GM23248 (cell line): ENCODE data around the gene CCT5. TPM values are rescaled to one million over a fixed set of nuclear protein-coding genes. Genes with fewer than 3 reads are reported as not detected.

Source experiments
- DNase-seq: peaks from one replicate; pipeline ENCODE4 v3.0.0-alpha.2; 2015
- H2AFZ ChIP-seq: fragments of 200-600 bp; sonication (generic); 2 replicates; pipeline ENCODE4 v1.6.1; 2016; ENCODE audit warnings: antibody characterized with exemption
- H3F3A ChIP-seq: fragments of 200-600 bp; sonication (generic); 2 replicates; pipeline ENCODE4 v1.6.1; 2016; ENCODE audit warnings: mild to moderate bottlenecking, antibody characterized with exemption, mixed run types; ENCODE audit not compliant: insufficient read depth
- H3K27ac ChIP-seq: fragments of 200-600 bp; sonication (generic); 2 replicates; pipeline ENCODE4 v1.5.1; 2016; ENCODE audit warnings: mild to moderate bottlenecking
- H3K27me3 ChIP-seq: fragments of 200-600 bp; sonication (generic); replicated peaks from 2 replicates; pipeline ENCODE4 v1.6.1; 2016; ENCODE audit warnings: mild to moderate bottlenecking; ENCODE audit not compliant: insufficient read depth
- H3K36me3 ChIP-seq: fragments of 200-600 bp; sonication (generic); 2 replicates; pipeline ENCODE4 v1.6.1; 2016; ENCODE audit warnings: low read depth, mild to moderate bottlenecking
- H3K4me1 ChIP-seq: fragments of 200-600 bp; sonication (generic); 2 replicates; pipeline ENCODE4 v1.6.1; 2016; ENCODE audit warnings: mild to moderate bottlenecking; ENCODE audit not compliant: insufficient read depth
- H3K4me2 ChIP-seq: fragments of 200-600 bp; sonication (generic); one replicate; pipeline ENCODE4 v1.6.1; 2016; ENCODE audit warnings: mild to moderate bottlenecking; ENCODE audit not compliant: unreplicated experiment
- H3K4me3 ChIP-seq: fragments of 200-600 bp; sonication (generic); 2 replicates; pipeline ENCODE4 v1.5.1; 2016; ENCODE audit warnings: mild to moderate bottlenecking
- H3K79me2 ChIP-seq: fragments of 200-600 bp; sonication (generic); 2 replicates; pipeline ENCODE4 v1.6.1; 2016; ENCODE audit warnings: mild to moderate bottlenecking; ENCODE audit not compliant: insufficient read depth
- H3K9ac ChIP-seq: fragments of 200-600 bp; sonication (generic); 2 replicates; pipeline ENCODE4 v1.6.1; 2016; ENCODE audit warnings: mild to moderate bottlenecking
- H3K9me2 ChIP-seq: fragments of 200-600 bp; sonication (generic); 2 replicates; pipeline ENCODE4 v1.6.1; 2016; ENCODE audit warnings: mixed run types, mild to moderate bottlenecking, moderate library complexity; ENCODE audit not compliant: insufficient read depth
- H3K9me3 ChIP-seq: fragments of 200-600 bp; sonication (generic); one replicate; pipeline ENCODE4 v1.6.1; 2017; ENCODE audit warnings: low read depth
- H4K20me1 ChIP-seq: fragments of 200-600 bp; sonication (generic); 2 replicates; pipeline ENCODE4 v1.6.0; 2016; ENCODE audit not compliant: insufficient read depth
- EZH2 ChIP-seq: fragments of 200-600 bp; sonication (generic); IDR thresholded peaks from 2 replicates; pipeline ENCODE4 v1.6.1; 2018; ENCODE audit warnings: antibody characterized with exemption, mild to moderate bottlenecking; ENCODE audit not compliant: insufficient read depth, poor library complexity, severe bottlenecking
- EZH2phosphoT487 ChIP-seq: fragments of 200-600 bp; sonication (generic); IDR thresholded peaks from 2 replicates; pipeline ENCODE4 v1.6.1; 2018; ENCODE audit warnings: antibody characterized with exemption, moderate library complexity, mild to moderate bottlenecking, low read depth; ENCODE audit not compliant: insufficient read depth
- WGBS, 2 experiments: methylation state at CpG; one replicate each; pipeline ENCODE4 v1.1.6; 2015 to 2017; ENCODE audit warnings: low lambda C conversion rate in 2 of 2, low coverage in 1 of 2; ENCODE audit errors: missing lambda C conversion rate in 2 of 2; 5-methylcytosine and 5-hydroxymethylcytosine counted together
- in situ Hi-C: fragments of 300-500 bp; cut with MboI; formaldehyde crosslinking; loops from 2 replicates; pipeline ENCODE4 v1.15.0; 2020
- polyA plus RNA-seq: library from polyadenylated mRNA; unstranded; fragments of >200 nt; fragmentation: Nextera tagmentation; extraction: Ambion mirVana; gene quantifications from 2 replicates; pipeline ENCODE4 v1.2.1, GENCODE V29; 2016
- total RNA-seq: library from RNA; depleted of rRNA; stranded (reverse); fragments of >200 nt; shearing (Covaris generic); gene quantifications from 2 replicates; pipeline ENCODE4 v1.2.3, GENCODE V29; 2014

The CCT5 gene
- total and polyA plus RNA-seq, 2 experiments from 2014 or later = 264 to 392 TPM

DNA sequence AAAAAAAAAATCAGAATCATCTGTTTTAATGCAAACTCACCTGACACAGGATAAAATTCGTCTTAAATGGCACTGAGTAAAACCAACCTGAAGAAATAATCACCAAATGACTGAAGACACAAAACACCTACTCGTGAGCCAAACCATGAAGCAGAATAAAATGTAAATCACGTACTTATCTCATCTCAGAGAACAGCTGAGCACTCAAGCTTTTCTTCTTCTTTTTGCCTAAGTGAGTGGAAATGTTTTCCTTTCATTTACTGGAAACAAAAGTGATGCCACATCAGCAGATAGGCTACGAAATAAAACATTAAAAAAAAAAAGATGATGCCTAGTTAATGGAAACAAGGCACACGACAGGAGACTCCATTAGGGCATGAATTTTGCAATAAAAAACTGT lies 36.8 kb upstream of the CCT5 start:
- DNase-seq = no peak
- Histone ChIP-seq H3K4me3 (no peak overlapping the region), H3F3A (no peaks in the 10 kb centered on the region), H3K9me3 (no peaks in the 10 kb centered on the region), H3K27me3 (no peaks in the 10 kb centered on the region), H3K36me3 (no peaks in the 10 kb centered on the region), H3K27ac (no peak overlapping the region), H3K4me2 (no peak overlapping the region), H4K20me1 (no peaks in the 10 kb centered on the region), H3K9ac (no peak overlapping the region), H2AFZ (no peak overlapping the region), H3K4me1 (no peaks in the 10 kb centered on the region), H3K79me2 (no peaks in the 10 kb centered on the region), H3K9me2 (no peaks in the 10 kb centered on the region; the same call in 1 of the 2 replicates)
- TF ChIP-seq EZH2 = no peak
- TF ChIP-seq EZH2phosphoT487 = no peak
- in situ Hi-C loops = no loop called here
- WGBS, 2 experiments = 80 to 90% methylated on average over 5 of the region's 5 CpGs

DNA sequence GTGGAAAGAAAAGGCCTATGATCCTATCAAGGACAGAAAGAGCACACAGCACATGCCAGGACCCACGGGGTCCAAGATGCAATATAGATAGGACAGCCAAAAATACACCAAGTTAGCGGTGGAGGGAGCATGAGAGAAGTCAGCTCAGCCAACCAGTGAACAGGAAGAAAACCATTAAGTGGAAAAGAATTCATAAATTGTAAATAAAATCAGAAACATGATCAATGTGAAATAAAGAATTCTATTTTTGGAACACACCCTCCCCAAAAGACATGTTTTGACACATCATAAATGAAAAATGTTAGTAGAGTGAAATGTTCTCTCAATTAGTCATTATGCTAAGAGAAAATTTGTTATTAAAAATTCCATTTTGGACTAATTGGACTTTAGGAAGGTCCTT lies 36.0 kb upstream of the CCT5 start:
- H3K9me2 ChIP-seq = no peaks in the 10 kb centered on the region; the same call in 1 of the 2 replicates
- WGBS, 2 experiments = 91 to 93% methylated on average over 2 of the region's 2 CpGs
- H3K4me2 ChIP-seq = no peak overlapping the region
- H3F3A ChIP-seq = no peaks in the 10 kb centered on the region
- H3K4me1 ChIP-seq = no peaks in the 10 kb centered on the region
- no peaks in the 10 kb centered on the region for H3K9me3 ChIP-seq
- no peak overlapping the region for H3K27ac ChIP-seq
- no peak for DNase-seq
- H3K9ac ChIP-seq = no peak overlapping the region
- in situ Hi-C loops = no loop called here
- no peaks in the 10 kb centered on the region for H3K36me3 ChIP-seq
- TF ChIP-seq EZH2phosphoT487 (no peak), EZH2 (no peak)
- H3K79me2 ChIP-seq = no peaks in the 10 kb centered on the region
- H4K20me1 ChIP-seq = no peaks in the 10 kb centered on the region
- no peak overlapping the region for H3K4me3 ChIP-seq
- H3K27me3 ChIP-seq = no peaks in the 10 kb centered on the region
- H2AFZ ChIP-seq = no peak overlapping the region

DNA sequence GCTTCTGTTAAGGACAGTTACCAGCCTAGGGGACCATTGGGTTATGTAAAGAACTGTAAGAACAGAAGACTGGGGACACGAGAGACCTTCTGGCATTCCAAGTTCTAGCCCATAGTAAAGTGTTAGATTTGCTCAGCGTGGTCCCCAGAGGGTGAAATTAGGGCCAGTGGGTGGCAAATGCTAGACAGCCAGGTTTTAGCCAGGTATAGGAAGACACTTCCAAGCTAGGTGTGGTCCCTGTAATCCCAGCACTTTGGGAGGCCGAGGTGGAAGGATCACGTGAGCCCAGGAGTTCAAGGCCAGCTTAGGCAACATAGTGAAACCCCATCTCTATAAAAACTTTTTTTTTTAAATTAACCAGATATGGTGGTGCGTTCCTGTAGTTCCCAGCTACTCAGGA lies 34.7 kb upstream of the CCT5 start:
- WGBS, 2 experiments = 95 to 97% methylated on average over 5 of the region's 5 CpGs
- in situ Hi-C loops = no loop called here
- no peaks in the 10 kb centered on the region for H3K79me2 ChIP-seq
- H3K4me3 ChIP-seq = no peak overlapping the region
- H3K9ac ChIP-seq = no peak overlapping the region
- no peaks in the 10 kb centered on the region for H3K27me3 ChIP-seq
- H3K9me2 ChIP-seq = no peaks in the 10 kb centered on the region; the same call in 1 of the 2 replicates
- no peaks in the 10 kb centered on the region for H3K9me3 ChIP-seq
- no peak overlapping the region for H3K27ac ChIP-seq
- no peaks in the 10 kb centered on the region for H4K20me1 ChIP-seq
- no peak for TF ChIP-seq EZH2
- no peak for TF ChIP-seq EZH2phosphoT487
- no peaks in the 10 kb centered on the region for H3K36me3 ChIP-seq
- H3F3A ChIP-seq = no peaks in the 10 kb centered on the region
- H3K4me1 ChIP-seq = no peaks in the 10 kb centered on the region
- no peak for DNase-seq
- no peak overlapping the region for H3K4me2 ChIP-seq
- H2AFZ ChIP-seq = no peak overlapping the region

DNA sequence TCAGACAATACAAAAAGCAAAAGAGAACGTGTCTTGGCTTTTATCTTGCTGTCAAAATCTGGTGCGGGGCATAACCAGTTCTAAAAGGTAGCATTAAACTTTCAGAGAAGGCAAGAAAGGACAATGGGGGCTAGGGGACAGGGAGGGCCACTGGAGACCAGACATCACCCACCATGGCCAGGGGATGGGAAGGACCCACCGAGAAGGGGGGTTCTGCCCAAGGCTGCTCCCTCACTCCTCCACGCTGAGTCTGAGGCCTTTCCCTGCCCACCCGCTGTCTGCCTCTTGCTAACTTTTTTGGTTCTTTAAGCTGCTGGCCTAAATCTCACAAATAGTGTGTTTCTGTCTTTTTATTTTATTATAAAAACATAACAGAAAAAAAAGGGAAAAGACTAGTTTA lies 34.0 kb upstream of the CCT5 start:
- H2AFZ ChIP-seq = no peak overlapping the region
- H3K9me2 ChIP-seq = no peaks in the 10 kb centered on the region
- no peaks in the 10 kb centered on the region for H3K4me1 ChIP-seq
- H3K36me3 ChIP-seq = no peaks in the 10 kb centered on the region
- H3K4me2 ChIP-seq = no peak overlapping the region
- H3K27ac ChIP-seq = no peak overlapping the region
- no peaks in the 10 kb centered on the region for H3F3A ChIP-seq
- H3K9me3 ChIP-seq = no peaks in the 10 kb centered on the region
- in situ Hi-C loops = no loop called here
- no peak overlapping the region for H3K9ac ChIP-seq
- WGBS, 2 experiments = 72 to 74% methylated on average over 5 of the region's 5 CpGs
- no peak overlapping the region for H3K4me3 ChIP-seq
- no peaks in the 10 kb centered on the region for H4K20me1 ChIP-seq
- H3K79me2 ChIP-seq = no peaks in the 10 kb centered on the region
- DNase-seq = no peak
- no peaks in the 10 kb centered on the region for H3K27me3 ChIP-seq
- TF ChIP-seq EZH2 = no peak
- no peak for TF ChIP-seq EZH2phosphoT487

DNA sequence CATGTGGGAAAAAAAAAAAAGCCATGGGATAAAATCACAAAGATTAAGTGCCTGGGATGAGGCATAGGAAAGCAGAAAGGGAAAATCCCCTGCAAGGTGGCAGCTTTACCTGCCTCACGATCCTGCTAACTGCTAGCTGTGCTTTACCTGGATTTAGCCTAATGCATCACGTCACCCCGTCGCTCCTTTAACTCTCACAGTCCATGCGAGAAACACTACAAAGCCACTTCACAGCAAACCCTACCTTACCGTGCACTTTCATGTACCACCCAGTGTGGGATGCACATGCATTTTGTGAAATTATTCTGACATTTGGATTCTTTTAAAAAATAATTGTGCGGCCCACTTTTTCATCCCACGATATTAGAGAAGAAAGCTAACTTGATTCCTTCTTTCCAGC lies 31.4 kb upstream of the CCT5 start:
- Histone ChIP-seq H3K9ac (no peak overlapping the region), H2AFZ (no peak overlapping the region), H3K9me3 (no peaks in the 10 kb centered on the region), H3K27ac (no peak overlapping the region), H4K20me1 (no peaks in the 10 kb centered on the region), H3K36me3 (no peaks in the 10 kb centered on the region), H3K79me2 (no peaks in the 10 kb centered on the region), H3K4me3 (no peak overlapping the region), H3F3A (no peaks in the 10 kb centered on the region), H3K9me2 (no peaks in the 10 kb centered on the region), H3K4me1 (no peaks in the 10 kb centered on the region), H3K27me3 (no peaks in the 10 kb centered on the region), H3K4me2 (no peak overlapping the region)
- WGBS, 2 experiments = 75 to 77% methylated on average over 8 of the region's 8 CpGs
- TF ChIP-seq EZH2phosphoT487 = no peak
- no peak for TF ChIP-seq EZH2
- in situ Hi-C loops = no loop called here
- no peak for DNase-seq
